ENCODE data around the gene CDK5. TPM values are rescaled to one million over a fixed set of nuclear protein-coding genes. Genes with fewer than 3 reads are reported as not detected.
"Not testable (repeated sequence)": the region's sequence is repeated elsewhere in the genome, so short reads cannot be mapped to it uniquely, and the experiment has no call there.

The CDK5 gene
- total RNA-seq, 6 donors from 2014 or later: 2.1 to 14.4 (median 10.1) TPM

DNA sequence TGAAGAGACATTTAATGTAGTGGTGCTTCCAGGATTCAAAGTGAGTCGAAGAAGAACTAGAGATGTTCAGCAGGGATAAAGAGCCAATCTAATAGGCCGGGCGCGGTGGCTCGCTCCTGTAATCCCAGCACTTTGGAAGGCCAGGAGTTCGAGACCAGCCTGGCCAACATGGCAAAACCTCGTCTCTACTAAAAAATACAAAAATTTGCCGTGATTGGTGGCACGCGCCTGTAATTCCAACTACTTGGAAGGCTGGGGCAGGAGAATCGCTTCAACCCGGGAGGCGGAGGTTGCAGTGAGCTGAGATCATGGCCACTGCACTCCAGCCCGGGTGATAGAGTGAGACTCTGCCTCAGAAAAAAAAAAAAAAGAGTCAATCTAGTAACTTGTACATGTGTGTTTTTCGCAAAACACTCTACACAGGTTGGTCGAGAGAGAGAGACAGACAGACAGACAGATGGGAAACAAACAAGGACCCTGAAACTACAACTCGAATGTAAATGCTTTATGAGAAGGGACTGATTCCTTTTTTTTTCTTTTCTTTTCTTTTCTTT is 28.7 kb downstream of the CDK5 start:
- 47 to 61% methylated on average over 17 of the region's 17 CpGs for WGBS, 2 donors
- Histone ChIP-seq H3K4me3 (peak overlapping the region; percentile 53 to 85 (median 76)), H3K36me3 (peaks cover 0 to 12% (median 4%) of the 10 kb centered on the region in 4 donors), H3K9me3 (no peaks in the 10 kb centered on the region), H3K27me3 (no peaks in the 10 kb centered on the region), H3K4me1 (peaks cover 10 to 28% (median 14%) of the 10 kb centered on the region in 4 donors), H3K27ac (peak overlapping the region; percentile 70 to 87 (median 74))
- no peak for ATAC-seq (ENCODE audit: low FRiP score in 2 of 2)
- DNase-seq: no peak
- TF ChIP-seq, protein P1, sequence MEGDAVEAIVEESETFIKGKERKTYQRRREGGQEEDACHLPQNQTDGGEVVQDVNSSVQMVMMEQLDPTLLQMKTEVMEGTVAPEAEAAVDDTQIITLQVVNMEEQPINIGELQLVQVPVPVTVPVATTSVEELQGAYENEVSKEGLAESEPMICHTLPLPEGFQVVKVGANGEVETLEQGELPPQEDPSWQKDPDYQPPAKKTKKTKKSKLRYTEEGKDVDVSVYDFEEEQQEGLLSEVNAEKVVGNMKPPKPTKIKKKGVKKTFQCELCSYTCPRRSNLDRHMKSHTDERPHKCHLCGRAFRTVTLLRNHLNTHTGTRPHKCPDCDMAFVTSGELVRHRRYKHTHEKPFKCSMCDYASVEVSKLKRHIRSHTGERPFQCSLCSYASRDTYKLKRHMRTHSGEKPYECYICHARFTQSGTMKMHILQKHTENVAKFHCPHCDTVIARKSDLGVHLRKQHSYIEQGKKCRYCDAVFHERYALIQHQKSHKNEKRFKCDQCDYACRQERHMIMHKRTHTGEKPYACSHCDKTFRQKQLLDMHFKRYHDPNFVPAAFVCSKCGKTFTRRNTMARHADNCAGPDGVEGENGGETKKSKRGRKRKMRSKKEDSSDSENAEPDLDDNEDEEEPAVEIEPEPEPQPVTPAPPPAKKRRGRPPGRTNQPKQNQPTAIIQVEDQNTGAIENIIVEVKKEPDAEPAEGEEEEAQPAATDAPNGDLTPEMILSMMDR (IDR thresholded peaks at IDR 0.05): no peak
- TF ChIP-seq EP300 (IDR thresholded peaks at IDR 0.05): no peak
- no peak for TF ChIP-seq POLR2AphosphoS5 (IDR thresholded peaks at IDR 0.05)
- TF ChIP-seq POLR2A (IDR thresholded peaks at IDR 0.05): no peak

DNA sequence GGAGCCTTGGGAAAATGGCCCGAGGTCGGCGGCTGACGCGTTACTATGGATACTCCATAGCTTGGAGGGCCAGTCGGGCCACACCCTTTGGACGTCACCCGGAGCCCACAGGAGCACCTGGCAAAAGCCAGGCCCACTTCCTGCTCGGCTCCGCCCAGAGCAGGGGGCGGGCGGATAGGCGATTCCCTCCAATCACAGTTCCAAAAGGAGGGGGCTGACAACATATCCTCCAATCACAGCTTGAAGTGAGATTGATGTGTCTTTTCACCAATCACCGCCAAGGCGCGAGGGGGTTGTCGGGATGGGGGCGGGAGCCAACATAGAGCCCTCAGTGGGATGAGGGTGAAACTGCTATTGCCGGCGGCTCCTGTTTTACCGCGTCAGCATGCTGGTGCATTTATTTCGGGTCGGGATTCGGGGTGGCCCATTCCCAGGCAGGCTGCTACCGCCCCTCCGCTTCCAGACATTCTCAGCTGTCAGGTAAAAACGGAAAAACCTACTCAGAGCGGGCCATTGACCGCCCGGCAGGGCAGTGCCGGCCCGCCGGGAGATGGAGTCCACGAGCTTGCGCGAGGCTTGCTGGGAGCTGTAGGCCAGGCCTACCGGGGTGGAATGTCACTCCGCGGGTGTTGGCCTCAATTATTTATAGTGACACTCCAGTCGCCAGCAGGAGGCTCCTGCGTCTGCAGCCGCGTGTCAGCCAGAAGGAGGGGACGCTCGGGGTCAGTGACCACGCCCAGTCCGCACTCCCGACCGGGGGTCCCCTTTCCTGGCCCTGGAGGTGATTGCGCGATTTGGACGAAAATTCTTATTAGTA is 29.4 kb downstream of the CDK5 start, which contains the start of gene ABCB8:
ABCB8 (plus strand) TSS at position 320 of the 817 bp plus-strand sequence; CDS start at position 386, 66 bp downstream.
- peaks cover 10 to 28% (median 14%) of the 10 kb centered on the region in 4 donors for H3K4me1 ChIP-seq
- 0 to 1% methylated on average over 14 to 46 of the region's 53 CpGs for WGBS, 2 donors
- ATAC-seq (ENCODE audit: low FRiP score in 2 of 2): peak; percentile 96 to 99
- no peaks in the 10 kb centered on the region for H3K9me3 ChIP-seq
- peaks cover 0 to 6% (median 1%) of the 10 kb centered on the region in 4 donors for H3K36me3 ChIP-seq
- H3K27ac ChIP-seq: peak within 1 kb of the TSS; percentile 70 to 87 (median 74)
- H3K27me3 ChIP-seq: no peaks in the 10 kb centered on the region
- peak in 3 of 4 donors; percentile 45 to 77 (median 73) for TF ChIP-seq POLR2A (IDR thresholded peaks at IDR 0.05)
- TF ChIP-seq, protein P1 (IDR thresholded peaks at IDR 0.05): peak; percentile 35 to 76 (median 65)
- peak; percentile 72 to 74 for TF ChIP-seq POLR2AphosphoS5 (IDR thresholded peaks at IDR 0.05)
- no peak for TF ChIP-seq EP300 (IDR thresholded peaks at IDR 0.05)
- DNase-seq: peak; percentile 95 to 99
- H3K4me3 ChIP-seq: peak within 1 kb of the TSS; percentile 53 to 85 (median 76)

DNA sequence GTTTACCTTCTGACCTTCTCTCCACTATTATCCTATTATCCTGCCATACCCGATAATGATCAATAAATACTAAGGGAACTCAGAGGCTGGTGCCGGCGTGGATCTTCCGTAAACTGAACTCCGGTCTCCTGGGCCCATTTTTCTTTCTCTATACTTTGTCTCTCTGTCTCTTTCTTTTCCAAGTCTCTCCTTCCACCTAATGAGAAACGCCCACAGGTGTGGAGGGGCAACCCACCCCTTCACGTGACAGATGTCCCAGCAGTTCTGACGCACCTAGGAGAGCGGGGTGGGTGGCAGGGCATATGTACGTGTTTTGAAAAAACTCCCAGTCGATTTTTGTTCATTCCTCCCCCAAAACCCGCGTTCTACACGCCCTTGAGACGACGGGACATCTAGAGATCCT is 30.0 kb downstream of the CDK5 start:
- not testable (repeated sequence) for H3K36me3 ChIP-seq; ATAC-seq (ENCODE audit: low FRiP score in 2 of 2)
- WGBS, 2 donors: 9 to 17% methylated on average over 16 of the region's 16 CpGs

DNA sequence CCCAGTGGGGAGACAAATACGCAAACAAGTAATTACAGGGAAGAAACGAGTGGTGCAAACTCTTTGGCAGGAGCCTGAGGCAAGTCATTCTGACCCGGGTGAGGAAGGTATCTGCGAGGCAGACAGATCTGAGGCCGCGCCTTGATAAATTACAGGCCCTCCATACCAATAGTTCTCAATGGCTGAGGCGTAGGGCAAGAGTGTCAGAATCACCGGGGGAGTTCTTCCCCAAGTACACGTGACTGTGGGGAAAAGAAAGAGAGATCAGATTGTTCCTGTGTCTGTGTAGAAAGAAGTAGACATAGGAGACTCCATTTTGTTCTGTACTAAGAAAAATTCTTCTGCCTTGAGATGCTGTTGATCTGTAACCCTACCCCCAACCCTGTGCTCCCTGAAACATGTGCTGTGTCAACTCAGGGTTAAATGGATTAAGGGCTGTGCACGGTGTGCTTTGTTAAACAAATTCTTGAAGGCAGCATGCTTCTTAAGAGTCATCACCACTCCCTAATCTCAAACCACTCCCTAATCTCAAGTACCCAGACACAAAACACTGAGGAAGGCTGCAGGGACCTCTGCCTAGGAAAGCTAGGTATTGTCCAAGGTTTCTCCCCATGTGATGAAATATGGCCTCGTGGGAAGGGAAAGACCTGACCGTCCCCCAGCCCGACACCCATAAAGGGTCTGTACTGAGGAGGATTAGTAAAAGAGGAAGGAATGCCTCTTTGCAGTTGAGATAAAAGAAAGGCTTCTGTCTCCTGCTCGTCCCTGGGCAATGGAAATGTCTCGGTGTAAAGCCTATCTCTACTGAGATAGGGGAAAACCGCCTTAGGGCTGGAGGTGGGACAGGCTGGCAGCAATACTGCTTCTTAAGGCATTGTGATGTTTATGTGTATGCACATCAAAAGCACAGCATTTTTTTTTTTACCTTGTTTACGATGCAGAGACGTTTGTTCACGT is 30.6 kb downstream of the CDK5 start:
- Histone ChIP-seq H3K27ac (peak overlapping the region; percentile 65 to 87 (median 73)), H3K4me3 (peak overlapping the region in 3 of 4 donors; percentile 71 to 85 (median 80)), H3K4me1 (peaks cover 10 to 28% (median 14%) of the 10 kb centered on the region in 4 donors)
- not testable (repeated sequence) for H3K27me3 ChIP-seq; H3K9me3 ChIP-seq; H3K36me3 ChIP-seq; ATAC-seq (ENCODE audit: low FRiP score in 2 of 2)
- DNase-seq: peak in 1 of 2 donors; percentile 38
- 43 to 55% methylated on average over 19 of the region's 19 CpGs for WGBS, 2 donors

More for the DNA sequence above, 30.0 kb downstream of the CDK5 start:
- peak overlapping the region; percentile 65 to 87 (median 73) for H3K27ac ChIP-seq
- H3K27me3 ChIP-seq, DNase-seq, H3K9me3 ChIP-seq: not testable (repeated sequence)
- H3K4me3 ChIP-seq: peak overlapping the region in 3 of 4 donors; percentile 71 to 85 (median 80)
- peaks cover 10 to 28% (median 14%) of the 10 kb centered on the region in 4 donors for H3K4me1 ChIP-seq
- peak in 1 of 4 donors; percentile 57 for TF ChIP-seq POLR2A (IDR thresholded peaks at IDR 0.05)

DNA sequence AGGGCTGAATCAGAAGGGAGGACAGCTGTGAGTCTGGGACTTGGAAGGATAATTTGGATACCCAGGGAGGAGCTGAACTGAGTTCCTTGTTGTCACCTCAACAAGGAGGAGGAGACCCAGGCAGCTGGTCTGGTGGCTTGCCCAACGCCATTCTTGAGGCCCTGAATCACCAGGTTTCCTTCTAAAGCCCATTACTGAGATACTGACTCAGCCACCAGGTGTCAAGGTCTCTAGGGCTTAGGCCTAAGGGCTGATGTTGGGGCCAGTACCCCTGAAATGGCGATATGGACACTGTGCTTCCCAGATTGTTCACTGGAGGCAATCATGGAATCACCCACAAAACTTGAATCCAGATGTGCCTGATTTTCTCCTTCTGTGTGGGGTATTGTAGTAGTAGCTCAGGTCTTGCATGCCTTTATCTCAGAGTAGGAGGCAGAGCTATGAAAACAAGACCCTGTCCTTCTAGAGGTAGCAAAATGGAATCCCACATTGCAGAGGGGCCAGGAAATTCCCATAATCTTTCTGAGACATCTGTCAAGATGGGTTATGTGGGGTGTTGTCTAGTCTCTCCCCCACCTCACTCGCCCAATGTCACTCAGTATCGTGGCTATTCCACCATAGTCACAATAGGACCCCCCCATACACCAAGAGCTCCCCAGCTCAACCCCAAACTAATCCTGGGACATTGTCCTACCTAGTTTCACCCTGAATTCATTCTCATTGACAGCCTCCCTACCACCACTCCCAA is 31.6 kb downstream of the CDK5 start:
- 83 to 85% methylated on average over 4 of the region's 4 CpGs for WGBS, 2 donors

More for the DNA sequence above, 31.6 kb downstream of the CDK5 start:
- no peak overlapping the region for H3K4me3 ChIP-seq
- no peaks in the 10 kb centered on the region for H3K9me3 ChIP-seq
- no peak overlapping the region for H3K27ac ChIP-seq
- H3K36me3 ChIP-seq: no peaks in the 10 kb centered on the region
- no peak for TF ChIP-seq POLR2A (IDR thresholded peaks at IDR 0.05)
- TF ChIP-seq EP300 (IDR thresholded peaks at IDR 0.05): no peak
- TF ChIP-seq, protein P1 (IDR thresholded peaks at IDR 0.05): no peak
- no peak for TF ChIP-seq POLR2AphosphoS5 (IDR thresholded peaks at IDR 0.05)
- ATAC-seq (ENCODE audit: low FRiP score in 2 of 2) (no peak), DNase-seq (no peak)
- peaks cover 10 to 28% (median 14%) of the 10 kb centered on the region in 4 donors for H3K4me1 ChIP-seq
- H3K27me3 ChIP-seq: no peaks in the 10 kb centered on the region

Measured in upper lobe of left lung (tissue), 6 donors.